HCT116 (cell line): ENCODE measurements around the gene MT4. TPM values are rescaled to one million over a fixed set of nuclear protein-coding genes. Genes with fewer than 3 reads are reported as not detected.

Experiments used
- ATAC-seq: fragments of 200-7000 bp; cut with Tn5 transposase; 2 replicates; pipeline ENCODE4 v1.9.1; 2020; ENCODE audit warnings: mild to moderate bottlenecking, moderate library complexity
- BruUV-seq: library from RNA; stranded (reverse); fragments of 400-500 nt; replicated peaks from 2 replicates; lab custom pipeline; 2021; lab: Mats Ljungman, UMichigan
- CTCF ChIA-PET: fragments of 300-600 bp; sonication (Branson Sonifier 250); formaldehyde crosslinking; loops from one replicate; lab custom pipeline; 2021; ENCODE audit warnings: antibody characterized with exemption; lab: Charles Lee
- POLR2A ChIA-PET: fragments of 300-600, 350-600 bp; sonication (Branson Sonifier 250); formaldehyde crosslinking; loops from one replicate; lab custom pipeline; 2021; ENCODE audit warnings: antibody characterized with exemption; lab: Charles Lee
- RAD21 ChIA-PET, 2 experiments: fragments of 300-600 bp; sonication (Branson Sonifier 250); formaldehyde crosslinking; loops; one replicate each; lab custom pipeline; 2023; ENCODE audit warnings: low total read pairs in 2 of 2; ENCODE audit not compliant: uncharacterized antibody in 2 of 2, unreplicated experiment in 2 of 2, low non-redundant PET in 1 of 2; lab: Charles Lee
- DNase-seq: peaks from one replicate; pipeline ENCODE4 v3.0.0-alpha.2; 2010; ENCODE audit warnings: low read depth, low spot score
- H2AFZ ChIP-seq: fragments of 200-600 bp; shearing (Covaris generic), sonication (generic); 2 replicates; pipeline ENCODE4 v1.6.1; 2017; ENCODE audit warnings: low read depth, mixed run types, mixed read lengths, antibody characterized with exemption, low read length; ENCODE audit not compliant: poor library complexity, severe bottlenecking
- H3K27ac ChIP-seq: 2 replicates; pipeline ENCODE4 v1.5.1; 2012; ENCODE audit warnings: low read depth, low read length
- H3K27me3 ChIP-seq: fragments of 200-600 bp; sonication (generic); 2 replicates; pipeline ENCODE4 v1.6.1; 2016; ENCODE audit warnings: mixed run types, low read length, mixed read lengths; ENCODE audit not compliant: insufficient read depth
- H3K36me3 ChIP-seq, 2 experiments: fragments of 200-500 bp in 1 of 2; fragments of 200-600 bp in 1 of 2; sonication (Bioruptor generic) in 1 of 2; sonication (generic) in 1 of 2; 2 replicates each; pipeline versions ENCODE4 v1.5.1 to v1.6.1; 2014 to 2016; ENCODE audit warnings: low read length in 2 of 2, inconsistent platforms in 1 of 2, mixed read lengths in 1 of 2, mixed run types in 1 of 2; ENCODE audit not compliant: insufficient read depth in 2 of 2, control insufficient read depth in 1 of 2
- H3K4me1 ChIP-seq, 2 experiments: fragments of 200-600 bp in 1 of 2; sonication (generic) in 1 of 2; 2 replicates each; pipeline versions ENCODE4 v1.5.1 to v1.6.1; 2012 to 2017; ENCODE audit warnings: low read length in 2 of 2, inconsistent platforms in 1 of 2, mild to moderate bottlenecking in 1 of 2, mixed read lengths in 1 of 2, mixed run types in 1 of 2, moderate library complexity in 1 of 2; ENCODE audit not compliant: insufficient read depth in 2 of 2, control insufficient read depth in 1 of 2
- H3K4me2 ChIP-seq: fragments of 200-600 bp; sonication (generic); 2 replicates; pipeline ENCODE4 v1.6.1; 2017; ENCODE audit warnings: mixed run types, low read length, mixed read lengths
- H3K4me3 ChIP-seq, 2 experiments: fragments of 200-600 bp in 1 of 2; sonication (generic) in 1 of 2; replicated peaks in 1 of 2; 2 replicates each; pipeline ENCODE4 v1.5.1; 2011 to 2016; ENCODE audit warnings: low read length in 2 of 2, control low read depth in 1 of 2, low read depth in 1 of 2, mild to moderate bottlenecking in 1 of 2, mixed read lengths in 1 of 2, mixed run types in 1 of 2
- H3K79me2 ChIP-seq: fragments of 200-600 bp; sonication (generic); 2 replicates; pipeline ENCODE4 v1.6.1; 2017; ENCODE audit warnings: mild to moderate bottlenecking, mixed run types, low read length, moderate library complexity, mixed read lengths; ENCODE audit not compliant: insufficient read depth
- H3K9ac ChIP-seq: fragments of 200-600 bp; sonication (generic); 2 replicates; pipeline ENCODE4 v1.6.1; 2016; ENCODE audit warnings: low read length, mixed read lengths
- H3K9me2 ChIP-seq: fragments of 200-600 bp; sonication (generic), shearing (Covaris generic); 2 replicates; pipeline ENCODE4 v1.6.1; 2017; ENCODE audit warnings: mixed run types, mild to moderate bottlenecking, moderate library complexity; ENCODE audit not compliant: insufficient read depth
- H3K9me3 ChIP-seq, 2 experiments: fragments of 200-500 bp in 1 of 2; fragments of 200-600 bp in 1 of 2; sonication (Bioruptor generic) in 1 of 2; sonication (generic) in 1 of 2; 2 replicates each; pipeline ENCODE4 v1.6.1; 2014 to 2017; ENCODE audit warnings: low read length in 2 of 2, mixed read lengths in 2 of 2, inconsistent platforms in 1 of 2, low read depth in 1 of 2, mild to moderate bottlenecking in 1 of 2, mixed run types in 1 of 2, moderate library complexity in 1 of 2; ENCODE audit not compliant: control insufficient read depth in 1 of 2, insufficient read depth in 1 of 2
- H4K20me1 ChIP-seq: fragments of 200-600 bp; sonication (generic), shearing (Covaris generic); 2 replicates; pipeline ENCODE4 v1.6.1; 2017; ENCODE audit warnings: mixed run types, mild to moderate bottlenecking, moderate library complexity; ENCODE audit not compliant: insufficient read depth
- CEBPB ChIP-seq: IDR thresholded peaks from 2 replicates; pipeline ENCODE4 v1.6.1; 2012; ENCODE audit warnings: low read depth
- POLR2A ChIP-seq: IDR thresholded peaks from 2 replicates; pipeline ENCODE4 v1.7.0; 2011; ENCODE audit warnings: borderline replicate concordance; ENCODE audit not compliant: insufficient read depth, insufficient read length; ENCODE audit errors: extremely low read depth
- POLR2AphosphoS5 ChIP-seq: IDR thresholded peaks from 2 replicates; pipeline ENCODE4 v1.6.1; 2011; ENCODE audit warnings: mild to moderate bottlenecking, low read depth, low read length, moderate library complexity
- REST ChIP-seq: IDR thresholded peaks from 2 replicates; pipeline ENCODE4 v1.6.1; 2012; ENCODE audit warnings: low read depth
- SIN3A ChIP-seq: IDR thresholded peaks from 2 replicates; pipeline ENCODE4 v1.6.1; 2012; ENCODE audit warnings: low read depth
- YY1 ChIP-seq: IDR thresholded peaks from 2 replicates; pipeline ENCODE4 v1.6.1; 2011; ENCODE audit warnings: low read length, low read depth, moderate library complexity, mild to moderate bottlenecking; ENCODE audit not compliant: insufficient replicate concordance; ENCODE audit errors: extremely low read depth
- ZBTB33 ChIP-seq: IDR thresholded peaks from 2 replicates; pipeline ENCODE4 v1.6.1; 2011; ENCODE audit warnings: mild to moderate bottlenecking, low read length, moderate library complexity; ENCODE audit not compliant: insufficient replicate concordance; ENCODE audit errors: extremely low read depth
- ZNF274 ChIP-seq: fragments of 200-500 bp; sonication (Bioruptor generic); IDR thresholded peaks from 2 replicates; pipeline ENCODE4 v1.6.1; 2014; ENCODE audit warnings: mild to moderate bottlenecking, low read depth, low read length, inconsistent platforms
- intact Hi-C: fragments of 100-400 bp; cut with micrococcal nuclease; formaldehyde crosslinking; loops from 2 replicates; pipeline ENCODE4 v1.10.0; 2022
- total RNA-seq: library from RNA; stranded (reverse); gene quantifications from one replicate; pipeline ENCODE4 v1.2.1, GENCODE V29; 2021; ENCODE audit not compliant: unreplicated experiment

The MT4 gene
- total RNA-seq, 1 experiment from 2014 or later: not detected

GRCh38 chr16:56569971-56570370 is 5.1 kb downstream of the MT4 start:
- H3K4me3 ChIP-seq: no peak overlapping the region
- DNase-seq (no peak), ATAC-seq (no peak)
- ChIA-PET POLR2A (no interaction called here), RAD21 (no interaction called here), CTCF (no interaction called here)
- no peaks in the 10 kb centered on the region for H4K20me1 ChIP-seq
- H3K4me2 ChIP-seq: no peak overlapping the region
- BruUV-seq: no TSS peak
- H3K36me3 ChIP-seq: no peaks in the 10 kb centered on the region
- H3K9me2 ChIP-seq: no peaks in the 10 kb centered on the region
- H3K4me1 ChIP-seq: no peaks in the 10 kb centered on the region
- H2AFZ ChIP-seq: no peak overlapping the region
- H3K79me2 ChIP-seq: no peaks in the 10 kb centered on the region
- intact Hi-C loops: loop anchor here (10.0 kb wide), 1 partner anchor 365 kb away; the partner anchor contains the start of gene HERPUD1
- no peak for TF ChIP-seq YY1
- no peak for TF ChIP-seq ZNF274
- no peak for TF ChIP-seq SIN3A
- TF ChIP-seq REST: no peak
- TF ChIP-seq CEBPB: no peak
- no peak for TF ChIP-seq POLR2A
- TF ChIP-seq ZBTB33: no peak
- TF ChIP-seq POLR2AphosphoS5: no peak
- TF ChIP-seq, all 23 proteins: peak for 0
- Histone ChIP-seq H3K27ac (no peak overlapping the region), H3K27me3 (peaks cover 9% of the 10 kb centered on the region), H3K9me3 (no peaks in the 10 kb centered on the region), H3K9ac (no peak overlapping the region)
